ENCODE results near the gene CPM. TPM values are rescaled to one million over a fixed set of nuclear protein-coding genes. Genes with fewer than 3 reads are reported as not detected.

Gene CPM
- total RNA-seq, 4 donors from 2014 or later, result 11.7 to 45.4 (median 33.9) TPM

DNA sequence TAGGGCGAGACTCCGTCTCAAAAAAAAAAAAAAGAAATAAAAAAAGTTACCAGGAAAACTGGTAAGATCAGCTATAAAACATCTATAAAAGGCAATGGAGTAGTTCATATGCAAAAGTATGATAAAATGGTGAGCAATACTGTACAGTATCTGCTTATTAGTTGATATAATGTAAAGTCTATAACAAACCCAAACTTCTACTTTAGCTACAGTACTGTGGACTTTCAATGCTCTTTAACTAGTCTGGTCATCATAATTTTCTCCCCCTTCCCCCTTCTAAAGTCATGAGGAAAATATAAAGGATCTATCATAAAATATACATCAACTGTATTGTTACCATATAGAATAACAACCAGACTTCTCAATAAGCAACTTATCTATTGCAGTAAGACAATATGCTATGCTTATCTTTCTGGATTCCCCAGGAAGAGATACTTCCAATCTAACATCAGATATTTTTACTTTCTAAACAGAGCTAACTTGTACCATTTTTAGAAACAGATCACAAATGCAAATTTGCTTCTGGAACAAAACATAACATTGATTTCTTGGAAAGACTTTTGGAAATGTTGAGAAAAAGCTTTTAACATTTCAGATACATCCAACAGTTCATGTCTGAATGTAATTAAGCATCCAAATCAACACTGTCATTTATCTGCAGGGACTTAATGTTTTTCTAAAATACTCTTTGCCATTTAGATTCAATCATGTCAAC lies 81.2 kb downstream of the CPM start:
- no peak for TF ChIP-seq POLR2A (IDR thresholded peaks at IDR 0.05)
- TF ChIP-seq, protein P1, sequence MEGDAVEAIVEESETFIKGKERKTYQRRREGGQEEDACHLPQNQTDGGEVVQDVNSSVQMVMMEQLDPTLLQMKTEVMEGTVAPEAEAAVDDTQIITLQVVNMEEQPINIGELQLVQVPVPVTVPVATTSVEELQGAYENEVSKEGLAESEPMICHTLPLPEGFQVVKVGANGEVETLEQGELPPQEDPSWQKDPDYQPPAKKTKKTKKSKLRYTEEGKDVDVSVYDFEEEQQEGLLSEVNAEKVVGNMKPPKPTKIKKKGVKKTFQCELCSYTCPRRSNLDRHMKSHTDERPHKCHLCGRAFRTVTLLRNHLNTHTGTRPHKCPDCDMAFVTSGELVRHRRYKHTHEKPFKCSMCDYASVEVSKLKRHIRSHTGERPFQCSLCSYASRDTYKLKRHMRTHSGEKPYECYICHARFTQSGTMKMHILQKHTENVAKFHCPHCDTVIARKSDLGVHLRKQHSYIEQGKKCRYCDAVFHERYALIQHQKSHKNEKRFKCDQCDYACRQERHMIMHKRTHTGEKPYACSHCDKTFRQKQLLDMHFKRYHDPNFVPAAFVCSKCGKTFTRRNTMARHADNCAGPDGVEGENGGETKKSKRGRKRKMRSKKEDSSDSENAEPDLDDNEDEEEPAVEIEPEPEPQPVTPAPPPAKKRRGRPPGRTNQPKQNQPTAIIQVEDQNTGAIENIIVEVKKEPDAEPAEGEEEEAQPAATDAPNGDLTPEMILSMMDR (IDR thresholded peaks at IDR 0.05), result no peak
- Histone ChIP-seq H3K4me1 (no peaks in the 10 kb centered on the region), H3K9me3 (no peaks in the 10 kb centered on the region), H3K4me3 (no peak overlapping the region), H3K27me3 (no peaks in the 10 kb centered on the region), H3K27ac (no peak overlapping the region), H3K36me3 (no peaks in the 10 kb centered on the region)
- no peak for DNase-seq

DNA sequence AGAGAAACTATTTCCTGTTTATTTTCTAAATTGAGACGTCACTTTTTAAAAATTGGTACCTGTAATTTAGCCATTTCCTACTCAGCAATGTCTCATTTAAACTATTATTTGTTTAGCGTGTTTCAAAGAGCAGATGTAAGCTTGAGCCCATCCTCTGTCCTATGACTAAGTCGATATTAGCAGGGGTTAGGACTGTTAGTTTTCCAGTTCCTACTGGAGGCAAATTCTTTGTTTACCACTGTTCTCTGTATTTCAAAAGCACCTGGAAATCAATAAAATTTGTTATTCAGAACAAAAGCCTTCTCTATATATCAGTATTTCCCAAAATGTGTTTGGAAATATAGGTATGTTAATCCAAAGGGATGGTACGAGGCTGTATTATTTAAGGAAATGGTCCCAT lies 82.6 kb downstream of the CPM start:
- Histone ChIP-seq H3K4me1 (no peaks in the 10 kb centered on the region), H3K4me3 (no peak overlapping the region), H3K27me3 (no peaks in the 10 kb centered on the region), H3K9me3 (no peaks in the 10 kb centered on the region), H3K27ac (no peak overlapping the region), H3K36me3 (no peaks in the 10 kb centered on the region)
- no peak for DNase-seq
- TF ChIP-seq, protein P1 (IDR thresholded peaks at IDR 0.05), result no peak

DNA sequence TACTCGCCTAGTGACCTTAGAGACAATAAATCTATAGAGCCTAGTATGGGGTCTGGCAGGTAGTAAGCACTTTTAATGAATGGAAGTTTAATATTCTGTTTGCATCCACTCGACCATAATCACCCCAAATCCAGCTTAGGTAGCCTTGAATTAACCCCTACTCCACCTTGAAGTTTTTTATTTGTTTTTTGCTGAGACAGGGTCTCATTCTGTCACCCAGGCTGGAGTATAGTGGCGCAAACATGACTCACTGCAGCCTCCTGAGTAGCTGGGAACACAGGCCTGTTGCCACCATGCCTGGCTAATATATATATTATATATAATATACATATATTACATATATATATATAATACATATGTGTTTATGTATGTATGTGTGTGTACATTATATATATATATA lies 86.2 kb downstream of the CPM start:
- H3K4me3 ChIP-seq, result no peak overlapping the region
- no peak for DNase-seq

DNA sequence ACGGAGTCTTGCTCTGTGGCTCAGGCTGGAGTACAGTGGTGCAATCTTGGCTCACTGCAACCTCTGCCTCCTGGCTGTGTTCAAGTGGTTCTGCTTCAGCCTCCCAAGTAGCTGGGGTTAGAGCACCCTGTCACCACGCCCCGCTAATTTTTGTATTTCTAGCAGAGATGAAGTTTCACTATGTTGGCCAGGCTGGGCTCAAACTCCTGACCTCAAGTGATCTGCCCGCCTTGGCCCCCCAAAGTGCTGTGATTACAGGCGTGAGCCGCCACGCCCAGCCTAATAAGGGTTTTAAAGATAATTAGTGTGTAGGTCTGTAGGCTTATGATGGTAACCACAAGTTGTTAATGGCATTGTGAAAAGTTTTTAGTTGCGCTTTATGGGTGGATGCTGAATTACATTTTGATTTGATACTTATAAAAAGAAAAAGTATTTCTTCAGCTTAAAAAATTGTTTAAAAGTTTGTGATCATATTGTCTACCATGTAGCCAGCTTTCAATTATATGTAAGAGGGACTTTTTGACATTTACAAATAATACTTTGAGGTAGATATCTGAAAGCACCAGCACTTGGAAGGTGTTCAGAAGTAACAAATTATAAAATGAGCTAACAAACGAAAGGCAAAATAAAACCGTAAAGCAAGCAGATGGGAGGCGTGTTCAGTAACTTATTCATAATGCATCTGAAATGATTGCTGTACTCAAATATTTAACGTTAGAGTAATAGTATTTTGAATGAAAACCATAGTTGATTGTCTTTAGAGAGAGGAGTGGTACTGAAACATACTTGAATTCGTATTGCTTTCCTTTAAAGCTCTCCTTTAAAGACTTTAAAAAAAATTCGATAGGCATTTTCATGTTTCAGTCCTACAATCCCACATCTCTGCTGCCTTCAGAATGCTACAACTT lies 87.9 kb downstream of the CPM start:
- Histone ChIP-seq H3K4me1 (no peaks in the 10 kb centered on the region), H3K27me3 (no peaks in the 10 kb centered on the region), H3K9me3 (no peaks in the 10 kb centered on the region), H3K27ac (no peak overlapping the region), H3K36me3 (peaks cover 0 to 39% (median 0%) of the 10 kb centered on the region in 3 donors), H3K4me3 (no peak overlapping the region)
- DNase-seq, result no peak
- TF ChIP-seq, protein P1 (IDR thresholded peaks at IDR 0.05), result no peak
- TF ChIP-seq POLR2A (IDR thresholded peaks at IDR 0.05), result no peak

More for the DNA sequence above, 86.2 kb downstream of the CPM start:
- Histone ChIP-seq H3K9me3 (no peaks in the 10 kb centered on the region), H3K4me1 (no peaks in the 10 kb centered on the region), H3K27me3 (no peaks in the 10 kb centered on the region), H3K36me3 (peaks cover 0 to 22% (median 0%) of the 10 kb centered on the region in 3 donors), H3K27ac (no peak overlapping the region)
- TF ChIP-seq, protein P1 (IDR thresholded peaks at IDR 0.05), result no peak
- TF ChIP-seq POLR2A (IDR thresholded peaks at IDR 0.05), result no peak

DNA sequence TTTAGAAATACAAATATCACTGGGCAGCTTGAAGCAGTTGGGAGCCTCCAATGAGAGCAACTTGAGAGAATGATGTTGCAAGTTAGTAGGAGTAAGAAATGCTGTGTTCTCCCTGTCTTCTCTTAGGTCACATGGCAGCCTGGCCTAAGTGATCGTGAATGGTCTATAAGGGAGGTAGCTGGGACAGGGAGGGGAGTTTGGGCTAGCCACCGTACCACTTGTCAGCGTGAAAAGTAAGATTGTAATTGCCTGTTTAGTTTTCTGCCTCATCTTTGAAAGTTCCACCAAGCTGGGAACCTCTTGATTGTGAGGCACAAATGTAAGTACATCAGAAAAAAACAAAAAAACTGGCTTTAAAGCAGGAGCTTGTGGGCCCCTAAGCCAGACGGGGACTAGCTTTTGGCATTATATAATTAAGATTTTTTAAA lies 88.6 kb downstream of the CPM start:
- TF ChIP-seq, protein P1 (IDR thresholded peaks at IDR 0.05), result no peak
- TF ChIP-seq POLR2A (IDR thresholded peaks at IDR 0.05), result no peak
- H3K9me3 ChIP-seq, result no peaks in the 10 kb centered on the region
- no peaks in the 10 kb centered on the region for H3K27me3 ChIP-seq
- H3K4me1 ChIP-seq, result no peaks in the 10 kb centered on the region
- peaks cover 0 to 46% (median 0%) of the 10 kb centered on the region in 3 donors for H3K36me3 ChIP-seq
- no peak overlapping the region for H3K27ac ChIP-seq
- no peak overlapping the region for H3K4me3 ChIP-seq
- no peak for DNase-seq

Measured in Peyer's patch (tissue), 4 donors.